KBM-7 (cell line): ENCODE data around the gene PRRT1.
"Not testable (repeated sequence)": the region's sequence is repeated elsewhere in the genome, so short reads cannot be mapped to it uniquely, and the experiment has no call there.

Experiments
- DNase-seq: peaks from one replicate; pipeline ENCODE4 v3.0.0-alpha.2; 2015
- in situ Hi-C: fragments of 300-500 bp; cut with MboI; formaldehyde crosslinking; loops from 2 replicates; pipeline ENCODE4 v1.14.3; 2020; ENCODE audit warnings: low sequenced_read_pairs, low pct_unique_long_range_greater_than_20kb, mixed read lengths

The PRRT1 gene

GRCh38 chr6:32189069-32189741 is 37.5 kb upstream of the PRRT1 start:
- DNase-seq = no peak
- in situ Hi-C loops = no loop called here

GRCh38 chr6:32188381-32189068 is 36.8 kb upstream of the PRRT1 start:
- DNase-seq = no peak
- in situ Hi-C loops = no loop called here

GRCh38 chr6:32187725-32188380 is 36.1 kb upstream of the PRRT1 start:
- in situ Hi-C loops, DNase-seq: not testable (repeated sequence)

- in situ Hi-C loops = no loop called here
- DNase-seq = no peak
Measured at GRCh38 chr6:32187009-32187709, 35.4 kb upstream of the PRRT1 start.

- DNase-seq, in situ Hi-C loops: not testable (repeated sequence)
Measured at GRCh38 chr6:32186151-32186840, 34.6 kb upstream of the PRRT1 start.

- DNase-seq, in situ Hi-C loops: not testable (repeated sequence)
Measured at GRCh38 chr6:32185681-32186131, 34.0 kb upstream of the PRRT1 start.

- in situ Hi-C loops = no loop called here
- DNase-seq = no peak
Measured at GRCh38 chr6:32184084-32184640, 32.4 kb upstream of the PRRT1 start, which contains the start of gene AGER. AGER (minus strand) TSS chr6:32184253; CDS start chr6:32184222, 31 bp downstream.

- no peak for DNase-seq
- in situ Hi-C loops = no loop called here
Measured at GRCh38 chr6:32183483-32184083, 31.8 kb upstream of the PRRT1 start.

- in situ Hi-C loops = no loop called here
- DNase-seq = no peak
Measured at GRCh38 chr6:32183030-32183429, 31.3 kb upstream of the PRRT1 start.

- in situ Hi-C loops = no loop called here
- no peak for DNase-seq
Measured at GRCh38 chr6:32182555-32182981, 30.8 kb upstream of the PRRT1 start.

GRCh38 chr6:32181915-32182529 is 30.3 kb upstream of the PRRT1 start:
- in situ Hi-C loops = no loop called here
- no peak for DNase-seq

- in situ Hi-C loops = no loop called here
- DNase-seq = no peak
Measured at GRCh38 chr6:32181148-32181702, 29.5 kb upstream of the PRRT1 start.

GRCh38 chr6:32179766-32180405 is 28.1 kb upstream of the PRRT1 start:
- DNase-seq = no peak
- in situ Hi-C loops = no loop called here

- in situ Hi-C loops = no loop called here
- peak; percentile 40 for DNase-seq
Measured at GRCh38 chr6:32178547-32179440, 27.1 kb upstream of the PRRT1 start.

- peak; percentile 99 for DNase-seq
- in situ Hi-C loops = no loop called here
Measured at GRCh38 chr6:32177788-32178546, 26.2 kb upstream of the PRRT1 start, which contains the start of gene RNF5. RNF5 (plus strand) TSS chr6:32178405; CDS start chr6:32178512, 107 bp downstream.
